Thoracic aorta (tissue), 2 donors: Measurements from ENCODE around the gene MCAM. TPM values are rescaled to one million over a fixed set of nuclear protein-coding genes. Genes with fewer than 3 reads are reported as not detected.
A peak's percentile ranks its signal among the peaks of the same experiment; 100 is the strongest.

Experiments used
- ATAC-seq: fragments of 150-250 bp; one replicate; pipeline ENCODE4 v1.8.0; 2017; ENCODE audit warnings: low read depth; ENCODE audit not compliant: insufficient number of reproducible peaks, low FRiP score
- DNase-seq: peaks from one replicate; pipeline ENCODE4 v3.0.0-alpha.2; 2020; ENCODE audit warnings: low spot score
- H3K27ac ChIP-seq, 2 donors: fragments of 200-600 bp; sonication (generic); 1 replicate in 1 of 2; 2 replicates in 1 of 2; pipeline ENCODE4 v1.5.1; 2016; ENCODE audit warnings: mild to moderate bottlenecking in 2 of 2, moderate library complexity in 2 of 2
- H3K27me3 ChIP-seq: fragments of 200-600 bp; sonication (generic); replicated peaks from 2 replicates; pipeline ENCODE4 v1.6.0; 2016; ENCODE audit warnings: mild to moderate bottlenecking; ENCODE audit not compliant: insufficient read depth
- H3K36me3 ChIP-seq: fragments of 200-600 bp; sonication (generic); one replicate; pipeline ENCODE4 v1.5.1; 2016
- H3K4me1 ChIP-seq, 2 donors: fragments of 200-600 bp; sonication (generic); 1 replicate in 1 of 2; 2 replicates in 1 of 2; pipeline versions ENCODE4 v1.5.1 to v1.6.0; 2016; ENCODE audit warnings: low read depth in 2 of 2, mild to moderate bottlenecking in 1 of 2; ENCODE audit not compliant: control insufficient read depth in 1 of 2
- H3K4me3 ChIP-seq: fragments of 200-600 bp; sonication (generic); 2 replicates; pipeline ENCODE4 v1.5.1; 2016; ENCODE audit warnings: mild to moderate bottlenecking
- H3K9me3 ChIP-seq: fragments of 200-600 bp; sonication (generic); 2 replicates; pipeline ENCODE4 v1.5.1; 2016
- CTCF ChIP-seq: fragments of 200-600 bp; sonication (generic); IDR thresholded peaks from one replicate; pipeline ENCODE4 v1.5.1; 2019; ENCODE audit warnings: antibody characterized with exemption
- total RNA-seq, 2 donors: library from RNA; depleted of rRNA; stranded (reverse); fragments of >200 nt; gene quantifications; one replicate each; pipeline versions ENCODE4 v1.1.0 to v1.2.3, GENCODE V29; 2016

The MCAM gene
- total RNA-seq, 2 donors from 2014 or later: 3,387 to 6,698 TPM

GRCh38 chr11:119334174-119334930 lies 17.4 kb upstream of the MCAM start, which contains the start of gene RNF26:
RNF26 (plus strand) TSS chr11:119334527; CDS start chr11:119335123, 596 bp downstream.
- DNase-seq (peak; percentile 91), ATAC-seq (peak; percentile 97)
- no peaks in the 10 kb centered on the region for H3K27me3 ChIP-seq
- H3K36me3 ChIP-seq: no peaks in the 10 kb centered on the region
- H3K4me3 ChIP-seq: peak within 1 kb of the TSS; percentile 87
- peak within 1 kb of the TSS; percentile 71 to 84 for H3K27ac ChIP-seq
- no peaks in the 10 kb centered on the region for H3K9me3 ChIP-seq
- H3K4me1 ChIP-seq: peaks cover 17 to 41% of the 10 kb centered on the region in 2 donors
- no peak for TF ChIP-seq CTCF

- TF ChIP-seq CTCF: no peak
- ATAC-seq (no peak), DNase-seq (no peak)
- Histone ChIP-seq H3K27me3 (no peaks in the 10 kb centered on the region), H3K4me3 (no peak overlapping the region), H3K4me1 (peaks cover 10 to 20% of the 10 kb centered on the region in 2 donors), H3K9me3 (no peaks in the 10 kb centered on the region), H3K36me3 (no peaks in the 10 kb centered on the region), H3K27ac (no peak overlapping the region)
Observed at GRCh38 chr11:119332111-119332765, 15.3 kb upstream of the MCAM start.

GRCh38 chr11:119330237-119330636 lies 13.3 kb upstream of the MCAM start:
- no peak overlapping the region for H3K27ac ChIP-seq
- ATAC-seq (no peak), DNase-seq (no peak)
- no peaks in the 10 kb centered on the region for H3K36me3 ChIP-seq
- peaks cover 4 to 5% of the 10 kb centered on the region in 2 donors for H3K4me1 ChIP-seq
- no peaks in the 10 kb centered on the region for H3K27me3 ChIP-seq
- H3K4me3 ChIP-seq: no peak overlapping the region
- H3K9me3 ChIP-seq: no peaks in the 10 kb centered on the region
- TF ChIP-seq CTCF: no peak

GRCh38 chr11:119329320-119329719 lies 12.4 kb upstream of the MCAM start:
- DNase-seq (no peak), ATAC-seq (no peak)
- Histone ChIP-seq H3K9me3 (no peaks in the 10 kb centered on the region), H3K27ac (no peak overlapping the region), H3K4me3 (no peak overlapping the region), H3K4me1 (no peaks in the 10 kb centered on the region), H3K27me3 (no peaks in the 10 kb centered on the region), H3K36me3 (no peaks in the 10 kb centered on the region)
- no peak for TF ChIP-seq CTCF

GRCh38 chr11:119324189-119324588 lies 7.3 kb upstream of the MCAM start:
- Histone ChIP-seq H3K36me3 (no peaks in the 10 kb centered on the region), H3K4me1 (peaks cover 15 to 39% of the 10 kb centered on the region in 2 donors), H3K4me3 (no peak overlapping the region), H3K27ac (no peak overlapping the region), H3K27me3 (no peaks in the 10 kb centered on the region), H3K9me3 (no peaks in the 10 kb centered on the region)
- DNase-seq (no peak), ATAC-seq (no peak)
- no peak for TF ChIP-seq CTCF
